DOHH2 (cell line): ENCODE measurements around the gene CALU.

Experiments used
- H3F3A ChIP-seq: fragments of 200-600 bp; sonication (generic), shearing (Covaris generic); 2 replicates; pipeline ENCODE4 v1.6.0; 2016; ENCODE audit warnings: antibody characterized with exemption, mild to moderate bottlenecking; ENCODE audit not compliant: control insufficient read depth, insufficient read depth
- H3K27ac ChIP-seq: fragments of 200-600 bp; sonication (generic); 2 replicates; pipeline ENCODE4 v1.5.1; 2014; ENCODE audit warnings: low read depth, mild to moderate bottlenecking, low read length, moderate library complexity
- H3K27me3 ChIP-seq: fragments of 200-600 bp; sonication (generic); 2 replicates; pipeline ENCODE4 v1.6.1; 2014; ENCODE audit warnings: mild to moderate bottlenecking, low read length, mixed read lengths; ENCODE audit not compliant: control insufficient read depth
- H3K36me3 ChIP-seq: fragments of 200-600 bp; sonication (generic); 2 replicates; pipeline ENCODE4 v1.6.1; 2014; ENCODE audit warnings: mild to moderate bottlenecking, low read length, moderate library complexity, mixed read lengths; ENCODE audit not compliant: control insufficient read depth
- H3K4me1 ChIP-seq: fragments of 200-600 bp; sonication (generic); 2 replicates; pipeline ENCODE4 v1.6.1; 2014; ENCODE audit warnings: mild to moderate bottlenecking, low read length, mixed read lengths; ENCODE audit not compliant: control insufficient read depth
- H3K4me2 ChIP-seq: fragments of 200-600 bp; sonication (generic); 2 replicates; pipeline ENCODE4 v1.6.0; 2014; ENCODE audit warnings: mild to moderate bottlenecking, low read length, moderate library complexity
- H3K4me3 ChIP-seq: fragments of 200-600 bp; sonication (generic); 2 replicates; pipeline ENCODE4 v1.5.1; 2014; ENCODE audit warnings: mild to moderate bottlenecking, low read length, mixed read lengths
- H3K79me2 ChIP-seq: fragments of 200-600 bp; sonication (generic); 2 replicates; pipeline ENCODE4 v1.6.1; 2014; ENCODE audit warnings: mild to moderate bottlenecking, low read length, mixed read lengths; ENCODE audit not compliant: control insufficient read depth
- H3K9me2 ChIP-seq: fragments of 200-600 bp; sonication (generic); replicated peaks from 2 replicates; pipeline ENCODE4 v1.6.1; 2014; ENCODE audit warnings: mild to moderate bottlenecking, low read length, mixed read lengths; ENCODE audit not compliant: control insufficient read depth
- H3K9me3 ChIP-seq: fragments of 200-600 bp; sonication (generic); 2 replicates; pipeline ENCODE4 v1.6.1; 2014; ENCODE audit warnings: antibody characterized with exemption, low read length, mixed read lengths; ENCODE audit not compliant: control insufficient read depth, insufficient read depth
- H4K20me1 ChIP-seq: fragments of 200-600 bp; sonication (generic); 2 replicates; pipeline ENCODE4 v1.6.0; 2014; ENCODE audit warnings: low read depth, mild to moderate bottlenecking, antibody characterized with exemption, low read length, moderate library complexity; ENCODE audit not compliant: control insufficient read depth, insufficient read depth
- CTCF ChIP-seq: fragments of 200-600 bp; sonication (generic); IDR thresholded peaks from one replicate; pipeline ENCODE4 v1.5.1; 2014; ENCODE audit warnings: antibody characterized with exemption, mild to moderate bottlenecking, low read depth, low read length; ENCODE audit not compliant: poor library complexity, severe bottlenecking
- EZH2phosphoT487 ChIP-seq: fragments of 200-600 bp; sonication (generic); IDR thresholded peaks from 2 replicates; pipeline ENCODE4 v1.6.1; 2017; ENCODE audit warnings: borderline replicate concordance, mild to moderate bottlenecking, antibody characterized with exemption, low read length, moderate library complexity, mixed read lengths

The CALU gene

GRCh38 chr7:128703609-128704241 is 35.4 kb upstream of the CALU start:
- Histone ChIP-seq H3K4me1 (no peaks in the 10 kb centered on the region), H3K79me2 (no peaks in the 10 kb centered on the region), H3K9me3 (no peaks in the 10 kb centered on the region), H4K20me1 (no peaks in the 10 kb centered on the region), H3K27ac (no peak overlapping the region), H3K27me3 (peaks cover 37% of the 10 kb centered on the region), H3K9me2 (no peaks in the 10 kb centered on the region), H3K36me3 (no peaks in the 10 kb centered on the region), H3K4me2 (no peak overlapping the region), H3K4me3 (no peak overlapping the region), H3F3A (no peaks in the 10 kb centered on the region)
- TF ChIP-seq CTCF (no peak), EZH2phosphoT487 (no peak)

DNA sequence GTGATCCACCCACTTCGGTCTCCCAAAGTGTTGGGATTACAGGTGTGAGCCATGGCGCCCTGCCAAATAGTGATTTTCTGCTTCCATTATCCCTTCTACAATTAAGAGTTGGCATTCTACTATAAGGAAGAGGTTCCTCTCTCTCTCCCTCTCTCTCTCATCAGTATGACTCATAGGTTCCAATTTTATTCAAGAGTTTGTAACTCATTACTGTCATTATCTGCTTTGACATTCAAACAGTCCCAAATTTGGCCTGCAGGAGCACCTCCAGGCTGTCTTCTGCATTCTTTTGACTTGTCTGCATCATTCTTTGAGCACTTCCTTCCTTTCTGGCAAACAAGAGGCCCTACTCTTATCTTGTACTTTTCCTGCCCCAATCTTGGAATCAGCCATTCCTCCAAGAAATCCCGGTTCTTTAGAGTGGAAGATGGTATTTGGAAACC is 33.2 kb upstream of the CALU start:
- H3K27ac ChIP-seq: no peak overlapping the region
- no peak overlapping the region for H3K4me2 ChIP-seq
- no peak overlapping the region for H3K4me3 ChIP-seq
- no peak for TF ChIP-seq CTCF
- no peak for TF ChIP-seq EZH2phosphoT487
- no peaks in the 10 kb centered on the region for H3F3A ChIP-seq
- H4K20me1 ChIP-seq: no peaks in the 10 kb centered on the region
- no peaks in the 10 kb centered on the region for H3K36me3 ChIP-seq
- no peaks in the 10 kb centered on the region for H3K9me2 ChIP-seq
- peaks cover 27% of the 10 kb centered on the region for H3K27me3 ChIP-seq
- H3K79me2 ChIP-seq: no peaks in the 10 kb centered on the region
- no peaks in the 10 kb centered on the region for H3K4me1 ChIP-seq
- no peaks in the 10 kb centered on the region for H3K9me3 ChIP-seq

DNA sequence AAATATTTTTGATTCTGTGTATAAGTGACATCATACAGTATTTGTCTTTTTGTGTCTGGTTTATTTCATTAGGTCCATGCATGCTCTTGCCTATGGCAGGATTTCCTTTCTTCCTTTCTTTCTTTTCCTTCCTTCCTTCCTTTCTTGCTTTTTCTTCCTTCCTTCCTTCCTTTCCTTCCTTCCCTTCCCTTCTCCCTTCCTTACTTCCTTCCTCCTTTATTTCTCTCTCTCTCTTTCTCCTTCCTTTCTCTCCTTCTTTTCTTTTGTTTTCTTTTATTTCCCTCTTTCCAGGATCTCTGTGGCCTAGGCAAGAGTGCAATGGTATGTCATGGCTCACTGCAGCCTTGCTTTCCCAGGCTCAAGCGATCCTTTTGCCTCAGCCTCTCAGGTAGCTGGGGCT is 31.4 kb upstream of the CALU start:
- H3K27ac ChIP-seq: no peak overlapping the region
- H3K27me3 ChIP-seq: peaks cover 19% of the 10 kb centered on the region
- no peaks in the 10 kb centered on the region for H3F3A ChIP-seq
- no peaks in the 10 kb centered on the region for H3K79me2 ChIP-seq
- H3K36me3 ChIP-seq: no peaks in the 10 kb centered on the region
- no peaks in the 10 kb centered on the region for H3K9me2 ChIP-seq
- no peak overlapping the region for H3K4me3 ChIP-seq
- H3K4me2 ChIP-seq: no peak overlapping the region
- no peaks in the 10 kb centered on the region for H3K4me1 ChIP-seq
- TF ChIP-seq EZH2phosphoT487 (no peak), CTCF (no peak)
- no peaks in the 10 kb centered on the region for H3K9me3 ChIP-seq
- no peaks in the 10 kb centered on the region for H4K20me1 ChIP-seq
